RWPE2 (cell line): ENCODE results near the gene SOD3.

ENCODE experiments used
- ATAC-seq: fragments of 200-7000 bp; cut with Tn5 transposase; 3 replicates; pipeline ENCODE4 v1.9.1; 2021; ENCODE audit warnings: low read depth
- DNase-seq: peaks from one replicate; pipeline ENCODE4 v3.0.0-alpha.2; 2020; ENCODE audit warnings: low spot score
- H3K27ac ChIP-seq: fragments of 450-650 bp; 2 replicates; pipeline ENCODE4 v1.5.1; 2017; ENCODE audit warnings: mild to moderate bottlenecking; ENCODE audit not compliant: poor library complexity, severe bottlenecking
- H3K27me3 ChIP-seq: fragments of 250-450 bp; sonication (Bioruptor Pico); 2 replicates; pipeline ENCODE4 v1.5.1; 2021; ENCODE audit warnings: mild to moderate bottlenecking, moderate library complexity; ENCODE audit not compliant: insufficient read depth, poor library complexity, severe bottlenecking
- H3K36me3 ChIP-seq: fragments of 250-450 bp; sonication (Bioruptor Pico); 2 replicates; pipeline ENCODE4 v1.5.1; 2020; ENCODE audit warnings: low read depth, mild to moderate bottlenecking, moderate library complexity
- H3K4me1 ChIP-seq: fragments of 250-450 bp; sonication (Bioruptor Pico); 2 replicates; pipeline ENCODE4 v1.5.1; 2021; ENCODE audit warnings: mild to moderate bottlenecking, moderate library complexity; ENCODE audit not compliant: insufficient read depth, poor library complexity, severe bottlenecking
- H3K4me3 ChIP-seq: fragments of 250-450 bp; sonication (Bioruptor Pico); 2 replicates; pipeline ENCODE4 v1.5.1; 2021; ENCODE audit warnings: mild to moderate bottlenecking, moderate library complexity; ENCODE audit not compliant: severe bottlenecking
- H3K9me3 ChIP-seq: fragments of 250-450 bp; sonication (Bioruptor Pico); 2 replicates; pipeline ENCODE4 v1.5.1; 2021; ENCODE audit warnings: mild to moderate bottlenecking, moderate library complexity; ENCODE audit not compliant: severe bottlenecking
- CTCF ChIP-seq: fragments of 450-650 bp; IDR thresholded peaks from one replicate; pipeline ENCODE4 v1.5.1; 2017; ENCODE audit warnings: mild to moderate bottlenecking, moderate library complexity; ENCODE audit not compliant: poor library complexity, severe bottlenecking

SOD3 gene

GRCh38 chr4:24842356-24842755 lies 47.0 kb downstream of the SOD3 start:
- H3K36me3 ChIP-seq: no peaks in the 10 kb centered on the region
- H3K4me1 ChIP-seq: no peaks in the 10 kb centered on the region
- H3K27me3 ChIP-seq: no peaks in the 10 kb centered on the region
- H3K4me3 ChIP-seq: no peak overlapping the region
- no peak overlapping the region for H3K27ac ChIP-seq
- no peaks in the 10 kb centered on the region for H3K9me3 ChIP-seq
- TF ChIP-seq CTCF: no peak
- ATAC-seq (no peak), DNase-seq (no peak)

- no peak for DNase-seq
- ATAC-seq: no peak
- Histone ChIP-seq H3K4me3 (no peak overlapping the region), H3K36me3 (no peaks in the 10 kb centered on the region), H3K27me3 (no peaks in the 10 kb centered on the region), H3K4me1 (no peaks in the 10 kb centered on the region), H3K27ac (no peak overlapping the region), H3K9me3 (no peaks in the 10 kb centered on the region)
- no peak for TF ChIP-seq CTCF
Observed at GRCh38 chr4:24843096-24843495, 47.7 kb downstream of the SOD3 start.

DNA sequence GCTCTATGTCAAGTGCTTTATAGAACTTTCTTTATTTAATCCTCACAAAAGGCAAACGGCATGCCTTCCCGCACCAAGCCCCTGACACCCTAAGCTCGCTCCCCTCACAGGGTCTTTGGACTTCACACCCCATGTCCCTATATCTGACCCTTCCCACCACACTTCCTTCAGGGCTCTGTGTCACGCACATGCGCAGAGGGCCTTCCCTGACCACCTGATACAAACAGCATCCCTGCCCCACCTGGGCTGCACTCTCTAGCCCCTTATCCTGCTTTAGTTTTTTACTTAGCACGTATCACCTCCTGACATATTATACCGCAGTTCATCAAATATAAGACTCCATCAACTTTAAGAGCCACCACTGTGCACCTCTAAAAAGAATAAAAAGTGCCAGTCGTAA lies 49.8 kb downstream of the SOD3 start:
- no peaks in the 10 kb centered on the region for H3K4me1 ChIP-seq
- no peak overlapping the region for H3K27ac ChIP-seq
- DNase-seq: no peak
- no peak overlapping the region for H3K4me3 ChIP-seq
- no peak for ATAC-seq
- H3K36me3 ChIP-seq: no peaks in the 10 kb centered on the region
- no peaks in the 10 kb centered on the region for H3K9me3 ChIP-seq
- no peak for TF ChIP-seq CTCF
- H3K27me3 ChIP-seq: no peaks in the 10 kb centered on the region

- no peak for TF ChIP-seq CTCF
- Histone ChIP-seq H3K4me1 (no peaks in the 10 kb centered on the region), H3K27me3 (no peaks in the 10 kb centered on the region), H3K9me3 (no peaks in the 10 kb centered on the region), H3K27ac (no peak overlapping the region), H3K36me3 (no peaks in the 10 kb centered on the region), H3K4me3 (no peak overlapping the region)
- DNase-seq: no peak
- no peak for ATAC-seq
Observed at GRCh38 chr4:24845902-24846301, 50.5 kb downstream of the SOD3 start.

DNA sequence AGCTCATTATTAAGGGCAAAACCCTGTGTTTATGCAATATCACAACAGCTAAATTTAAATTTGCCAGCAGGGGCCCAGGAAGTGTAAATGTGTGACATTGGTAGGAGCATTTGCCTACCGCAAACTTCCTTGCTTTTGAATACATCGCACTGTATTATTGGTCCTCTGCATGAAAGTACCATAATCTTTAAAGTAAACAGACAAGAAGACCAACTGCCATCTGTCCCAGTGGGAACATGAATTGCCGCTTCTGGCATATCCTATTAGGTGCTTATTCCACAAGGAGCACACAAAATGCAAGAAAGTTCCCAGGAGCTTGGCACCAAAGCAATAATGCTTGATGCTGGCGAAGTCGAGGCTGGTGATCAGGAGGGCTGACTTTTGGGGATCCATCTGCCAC lies 51.3 kb downstream of the SOD3 start:
- H3K27me3 ChIP-seq: no peaks in the 10 kb centered on the region
- H3K36me3 ChIP-seq: no peaks in the 10 kb centered on the region
- H3K9me3 ChIP-seq: no peaks in the 10 kb centered on the region
- TF ChIP-seq CTCF: no peak
- DNase-seq (no peak), ATAC-seq (no peak)
- H3K4me1 ChIP-seq: no peaks in the 10 kb centered on the region
- H3K4me3 ChIP-seq: no peak overlapping the region
- H3K27ac ChIP-seq: no peak overlapping the region
